Measurements from ENCODE around the gene PLA2G4B. TPM values are rescaled to one million over a fixed set of nuclear protein-coding genes. Genes with fewer than 3 reads are reported as not detected.

Gene PLA2G4B
- total RNA-seq, 4 donors from 2014 or later: 1.8 to 8.7 (median 4.5) TPM

DNA sequence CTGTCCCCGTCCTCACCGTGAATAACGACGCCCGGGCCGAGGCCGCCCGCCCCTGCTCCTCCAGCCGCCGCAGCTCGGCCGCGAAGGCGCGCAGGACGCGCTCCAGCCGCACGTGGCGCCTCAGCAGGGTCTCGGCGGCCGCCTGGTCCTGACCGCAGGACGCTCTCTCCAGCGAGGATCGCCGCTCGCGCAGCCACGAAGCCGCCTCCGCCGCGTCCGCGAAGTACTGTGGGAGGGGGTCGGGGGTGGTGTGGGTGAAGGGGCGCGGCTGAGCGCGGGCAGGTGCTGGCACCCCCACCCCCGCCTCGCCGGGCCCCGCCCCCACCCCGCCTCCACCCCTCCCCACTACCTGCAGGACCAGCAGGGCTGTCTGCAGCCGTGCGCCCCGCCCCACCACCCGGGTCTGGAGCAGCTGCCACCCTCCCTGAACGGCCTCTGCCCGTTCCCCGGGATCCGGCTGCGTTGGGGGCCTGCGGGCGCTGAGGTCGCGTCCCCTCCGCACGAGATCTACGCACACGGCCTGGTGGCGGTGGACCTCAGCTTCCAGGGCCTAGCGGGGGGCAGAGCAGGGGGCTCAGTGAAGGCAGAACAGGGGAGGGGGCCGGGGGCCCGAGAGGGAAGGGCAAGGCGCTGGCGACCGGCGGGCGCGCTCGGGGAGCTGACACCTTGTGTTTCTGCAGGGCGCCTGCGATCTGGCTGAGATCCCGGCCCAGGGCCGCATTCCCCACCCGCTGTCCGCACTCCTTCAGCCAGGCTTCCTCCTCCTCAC, 43.5 kb downstream of the PLA2G4B start:
- H3K27ac ChIP-seq: peak overlapping the region in 2 of 4 donors; percentile 50 to 60
- no peak for TF ChIP-seq EP300 (IDR thresholded peaks at IDR 0.05)
- TF ChIP-seq, protein P1, sequence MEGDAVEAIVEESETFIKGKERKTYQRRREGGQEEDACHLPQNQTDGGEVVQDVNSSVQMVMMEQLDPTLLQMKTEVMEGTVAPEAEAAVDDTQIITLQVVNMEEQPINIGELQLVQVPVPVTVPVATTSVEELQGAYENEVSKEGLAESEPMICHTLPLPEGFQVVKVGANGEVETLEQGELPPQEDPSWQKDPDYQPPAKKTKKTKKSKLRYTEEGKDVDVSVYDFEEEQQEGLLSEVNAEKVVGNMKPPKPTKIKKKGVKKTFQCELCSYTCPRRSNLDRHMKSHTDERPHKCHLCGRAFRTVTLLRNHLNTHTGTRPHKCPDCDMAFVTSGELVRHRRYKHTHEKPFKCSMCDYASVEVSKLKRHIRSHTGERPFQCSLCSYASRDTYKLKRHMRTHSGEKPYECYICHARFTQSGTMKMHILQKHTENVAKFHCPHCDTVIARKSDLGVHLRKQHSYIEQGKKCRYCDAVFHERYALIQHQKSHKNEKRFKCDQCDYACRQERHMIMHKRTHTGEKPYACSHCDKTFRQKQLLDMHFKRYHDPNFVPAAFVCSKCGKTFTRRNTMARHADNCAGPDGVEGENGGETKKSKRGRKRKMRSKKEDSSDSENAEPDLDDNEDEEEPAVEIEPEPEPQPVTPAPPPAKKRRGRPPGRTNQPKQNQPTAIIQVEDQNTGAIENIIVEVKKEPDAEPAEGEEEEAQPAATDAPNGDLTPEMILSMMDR (IDR thresholded peaks at IDR 0.05): no peak
- TF ChIP-seq POLR2A (IDR thresholded peaks at IDR 0.05): no peak
- 12 to 15% methylated on average over 33 to 42 of the region's 81 CpGs for WGBS, 2 donors
- H3K27me3 ChIP-seq: peaks cover 0 to 28% of the 10 kb centered on the region in 2 donors
- no peak for DNase-seq (ENCODE audit: low spot score in 2 of 2)
- no peaks in the 10 kb centered on the region for H3K9me3 ChIP-seq
- peaks cover 0 to 9% (median 0%) of the 10 kb centered on the region in 3 donors for H3K36me3 ChIP-seq
- H3K4me3 ChIP-seq: peak overlapping the region in 2 of 4 donors; percentile 5 to 9
- peaks cover 0 to 14% (median 6%) of the 10 kb centered on the region in 4 donors for H3K4me1 ChIP-seq

DNA sequence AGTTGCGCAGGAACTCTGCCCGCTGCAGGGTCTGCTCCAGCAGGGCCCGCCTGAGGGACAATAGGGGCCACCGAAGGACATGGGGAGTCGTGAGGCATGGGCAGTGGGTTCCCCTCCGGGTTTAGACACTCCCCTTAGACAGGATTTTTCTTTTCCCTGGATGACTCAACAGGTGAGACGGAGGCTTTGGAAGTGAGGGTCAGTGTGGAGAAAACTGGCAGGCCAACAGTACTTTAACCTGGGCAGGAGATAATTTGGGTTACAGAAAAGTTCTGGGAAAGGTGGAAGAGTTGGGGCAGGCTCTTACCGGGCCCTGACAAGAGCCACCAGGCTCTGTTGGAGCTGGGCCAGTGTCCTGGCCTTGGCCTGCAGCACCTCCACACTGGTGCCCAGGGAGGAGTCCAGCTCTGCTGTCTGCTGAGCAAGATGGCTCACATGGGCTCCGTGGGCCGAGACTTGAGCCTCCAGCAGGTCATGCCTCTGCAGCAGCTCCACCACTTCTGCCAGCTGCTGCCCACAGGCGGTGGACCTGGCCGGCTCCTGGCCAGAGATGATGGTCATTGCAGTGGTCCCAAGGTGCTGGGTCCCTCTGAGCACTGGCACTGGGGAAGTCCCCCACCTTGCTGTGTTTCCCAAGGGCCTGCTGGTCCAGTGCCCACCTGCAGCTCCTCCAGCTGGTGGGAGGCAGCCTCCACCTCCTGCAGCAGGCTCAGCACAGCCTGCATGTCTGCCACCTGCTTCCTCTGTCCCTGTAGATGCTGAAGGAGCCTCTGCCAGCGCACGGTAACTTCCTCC, 44.2 kb downstream of the PLA2G4B start:
- WGBS, 2 donors: 72 to 83% methylated on average over 10 to 12 of the region's 14 CpGs
- Histone ChIP-seq H3K4me1 (peaks cover 0 to 14% (median 6%) of the 10 kb centered on the region in 4 donors), H3K9me3 (no peaks in the 10 kb centered on the region), H3K27me3 (peaks cover 0 to 28% of the 10 kb centered on the region in 2 donors), H3K27ac (peak overlapping the region in 1 of 4 donors; percentile 60), H3K36me3 (peaks cover 0 to 9% (median 0%) of the 10 kb centered on the region in 3 donors), H3K4me3 (no peak overlapping the region)
- DNase-seq (ENCODE audit: low spot score in 2 of 2): no peak
- TF ChIP-seq POLR2A (IDR thresholded peaks at IDR 0.05) (no peak), EP300 (IDR thresholded peaks at IDR 0.05) (no peak)
- TF ChIP-seq, protein P1 (IDR thresholded peaks at IDR 0.05): no peak

DNA sequence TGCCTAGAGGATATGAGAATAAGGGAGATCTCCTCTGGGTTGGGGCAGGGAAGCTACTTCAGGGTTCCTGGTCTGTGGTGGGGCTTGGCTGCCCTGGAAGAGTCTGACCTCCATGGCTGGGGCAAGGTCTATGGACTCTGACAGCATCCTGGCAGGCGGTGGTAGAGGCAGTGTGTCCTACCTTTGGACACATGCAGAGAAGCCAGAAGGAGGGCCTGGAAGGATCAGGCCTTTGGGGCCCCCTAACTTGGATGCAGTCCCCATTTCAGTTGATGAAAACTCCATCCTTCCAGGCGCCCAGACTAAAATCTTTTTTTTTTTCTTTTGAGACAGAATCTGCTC, 44.8 kb downstream of the PLA2G4B start:
- H3K9me3 ChIP-seq: no peaks in the 10 kb centered on the region
- H3K27me3 ChIP-seq: peaks cover 0 to 28% of the 10 kb centered on the region in 2 donors
- peaks cover 0 to 9% (median 0%) of the 10 kb centered on the region in 3 donors for H3K36me3 ChIP-seq
- H3K27ac ChIP-seq: no peak overlapping the region
- DNase-seq (ENCODE audit: low spot score in 2 of 2): no peak
- peaks cover 0 to 14% (median 6%) of the 10 kb centered on the region in 4 donors for H3K4me1 ChIP-seq
- no peak overlapping the region for H3K4me3 ChIP-seq
- 91 to 100% methylated on average over 2 of the region's 2 CpGs for WGBS, 2 donors
- TF ChIP-seq, protein P1 (IDR thresholded peaks at IDR 0.05): no peak
- TF ChIP-seq EP300 (IDR thresholded peaks at IDR 0.05) (no peak), POLR2A (IDR thresholded peaks at IDR 0.05) (no peak)

DNA sequence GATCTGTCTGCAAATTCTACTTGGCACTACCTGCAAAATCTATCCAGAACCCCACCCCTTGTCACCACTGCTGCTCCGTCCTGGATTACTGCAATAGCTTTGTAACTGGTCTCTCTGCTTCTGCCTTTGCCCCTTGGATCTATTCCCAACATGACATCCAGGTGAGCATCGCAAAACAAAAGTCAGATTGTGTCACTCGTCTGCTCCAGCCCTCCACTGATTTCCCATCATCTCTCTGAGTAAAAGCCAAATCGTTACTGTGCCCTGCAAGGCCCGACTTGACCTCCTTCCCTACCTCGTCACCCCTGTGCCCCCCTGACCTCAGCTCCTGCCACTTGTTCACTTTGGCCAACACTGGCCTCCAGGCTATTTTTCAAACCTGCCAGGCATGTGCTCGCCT, 45.8 kb downstream of the PLA2G4B start:
- Histone ChIP-seq H3K36me3 (peaks cover 0 to 9% (median 0%) of the 10 kb centered on the region in 3 donors), H3K4me3 (no peak overlapping the region), H3K27me3 (peaks cover 0 to 28% of the 10 kb centered on the region in 2 donors), H3K4me1 (peaks cover 0 to 14% (median 6%) of the 10 kb centered on the region in 4 donors), H3K27ac (no peak overlapping the region), H3K9me3 (no peaks in the 10 kb centered on the region)
- 86 to 90% methylated on average over 7 of the region's 7 CpGs for WGBS, 2 donors
- TF ChIP-seq EP300 (IDR thresholded peaks at IDR 0.05) (no peak), POLR2A (IDR thresholded peaks at IDR 0.05) (no peak)
- DNase-seq (ENCODE audit: low spot score in 2 of 2): no peak

DNA sequence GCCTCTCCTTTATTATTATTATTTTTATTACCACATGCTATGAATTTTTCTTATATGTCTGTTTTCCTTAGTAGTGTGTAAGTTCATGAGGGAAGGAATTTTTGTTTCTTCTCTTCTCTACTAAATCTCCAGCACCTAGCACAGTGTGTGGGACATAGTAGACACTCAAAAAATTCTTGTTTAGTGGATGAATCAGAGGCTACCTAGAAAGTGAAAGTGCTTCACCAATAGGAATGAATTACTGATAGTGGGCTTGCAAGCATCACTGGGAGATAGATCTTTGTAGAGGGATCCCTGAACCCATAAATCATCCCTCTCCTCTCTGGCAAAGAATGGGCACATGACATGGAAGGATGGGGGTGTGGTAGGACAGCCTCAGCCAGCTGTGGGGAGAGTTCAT, 46.7 kb downstream of the PLA2G4B start:
- H3K4me3 ChIP-seq: no peak overlapping the region
- no peak for DNase-seq (ENCODE audit: low spot score in 2 of 2)
- H3K4me1 ChIP-seq: peaks cover 0 to 14% (median 6%) of the 10 kb centered on the region in 4 donors
- TF ChIP-seq POLR2A (IDR thresholded peaks at IDR 0.05): no peak
- no peak for TF ChIP-seq EP300 (IDR thresholded peaks at IDR 0.05)
- TF ChIP-seq, protein P1 (IDR thresholded peaks at IDR 0.05): no peak
- H3K9me3 ChIP-seq: no peaks in the 10 kb centered on the region
- H3K27ac ChIP-seq: no peak overlapping the region
- peaks cover 0 to 9% (median 0%) of the 10 kb centered on the region in 3 donors for H3K36me3 ChIP-seq
- peaks cover 0 to 20% of the 10 kb centered on the region in 2 donors for H3K27me3 ChIP-seq

Data from tibial nerve (tissue), 4 donors.